ENCODE results near the gene COL23A1.

The COL23A1 gene

GRCh38 chr5:178515776-178516503 is 74.3 kb downstream of the COL23A1 start:
- FAIRE-seq (no peak), DNase-seq (ENCODE audit: extremely low spot score, insufficient read length, low read depth) (no peak)

GRCh38 chr5:178514851-178515418 is 75.3 kb downstream of the COL23A1 start:
- FAIRE-seq (no peak), DNase-seq (ENCODE audit: extremely low spot score, insufficient read length, low read depth) (no peak)

GRCh38 chr5:178511172-178511571 is 79.0 kb downstream of the COL23A1 start:
- DNase-seq (ENCODE audit: extremely low spot score, insufficient read length, low read depth) (no peak), FAIRE-seq (no peak)

GRCh38 chr5:178509491-178510057 is 80.6 kb downstream of the COL23A1 start:
- no peak for DNase-seq (ENCODE audit: extremely low spot score, insufficient read length, low read depth)
- FAIRE-seq: no peak

GRCh38 chr5:178507151-178507932 is 82.9 kb downstream of the COL23A1 start:
- DNase-seq (ENCODE audit: extremely low spot score, insufficient read length, low read depth) (no peak), FAIRE-seq (no peak)

- no peak for FAIRE-seq
- DNase-seq (ENCODE audit: extremely low spot score, insufficient read length, low read depth): no peak
Measured at GRCh38 chr5:178505639-178506407, 84.4 kb downstream of the COL23A1 start.

GRCh38 chr5:178504340-178504960 is 85.7 kb downstream of the COL23A1 start:
- FAIRE-seq (no peak), DNase-seq (ENCODE audit: extremely low spot score, insufficient read length, low read depth) (no peak)

- FAIRE-seq: no peak
- DNase-seq (ENCODE audit: extremely low spot score, insufficient read length, low read depth): no peak
Measured at GRCh38 chr5:178502401-178503100, 87.6 kb downstream of the COL23A1 start.

- DNase-seq (ENCODE audit: extremely low spot score, insufficient read length, low read depth): no peak
- no peak for FAIRE-seq
Measured at GRCh38 chr5:178499352-178499751, 90.8 kb downstream of the COL23A1 start.

GRCh38 chr5:178496642-178497041 is 93.6 kb downstream of the COL23A1 start:
- DNase-seq (ENCODE audit: extremely low spot score, insufficient read length, low read depth): no peak

GRCh38 chr5:178496214-178496613 is 94.0 kb downstream of the COL23A1 start:
- FAIRE-seq: no peak

More at GRCh38 chr5:178496642-178497041, 93.6 kb downstream of the COL23A1 start:
- FAIRE-seq: no peak

GRCh38 chr5:178495706-178496105 is 94.5 kb downstream of the COL23A1 start:
- no peak for DNase-seq (ENCODE audit: extremely low spot score, insufficient read length, low read depth)
- FAIRE-seq: no peak

More at GRCh38 chr5:178496214-178496613, 94.0 kb downstream of the COL23A1 start:
- DNase-seq (ENCODE audit: extremely low spot score, insufficient read length, low read depth): no peak

GRCh38 chr5:178492278-178492677 is 97.9 kb downstream of the COL23A1 start:
- DNase-seq (ENCODE audit: extremely low spot score, insufficient read length, low read depth) (no peak), FAIRE-seq (no peak)

- FAIRE-seq: no peak
- DNase-seq (ENCODE audit: extremely low spot score, insufficient read length, low read depth): no peak
Measured at GRCh38 chr5:178490935-178491652, 99.1 kb downstream of the COL23A1 start.

- DNase-seq (ENCODE audit: extremely low spot score, insufficient read length, low read depth): no peak
- FAIRE-seq: no peak
Measured at GRCh38 chr5:178489271-178489976, 100.8 kb downstream of the COL23A1 start.

- DNase-seq (ENCODE audit: extremely low spot score, insufficient read length, low read depth) (no peak), FAIRE-seq (no peak)
Measured at GRCh38 chr5:178488696-178489095, 101.5 kb downstream of the COL23A1 start.

- FAIRE-seq (no peak), DNase-seq (ENCODE audit: extremely low spot score, insufficient read length, low read depth) (no peak)
Measured at GRCh38 chr5:178487911-178488600, 102.1 kb downstream of the COL23A1 start.

All from GM18507 (cell line).